ENCODE results near the gene RIC3. TPM values are rescaled to one million over a fixed set of nuclear protein-coding genes. Genes with fewer than 3 reads are reported as not detected.

The RIC3 gene
- total and polyA plus RNA-seq, 2 of the 8 experiments (the other 6 are each of a cell fraction or from before 2014, with no cell fraction given): 6.4 to 15.5 TPM

GRCh38 chr11:8196749-8197148, 27.9 kb upstream of the RIC3 start:
- H3K4me2 ChIP-seq (ENCODE audit: insufficient read depth in 1 of 2, low read depth in 2 of 2, low read length in 2 of 2): no peak overlapping the region
- CTCF ChIA-PET (ENCODE audit: partially characterized antibody): interaction anchor here (1.4 to 13.8 kb wide), 4 partner anchors 15 to 68 kb away, joined by 3 to 342 read pairs (median 38); partner anchors contain the start of gene LMO1
- H3K36me3 ChIP-seq (ENCODE audit: control insufficient read depth in 2 of 4, insufficient read depth in 4 of 4, low read length in 3 of 4): no peaks in the 10 kb centered on the region

More at GRCh38 chr11:8196749-8197148, 27.9 kb upstream of the RIC3 start:
- FAIRE-seq (no peak), DNase-seq (ENCODE audit: low read depth in 1 of 2, low spot score in 2 of 2) (no peak)
- no peak overlapping the region for H2AK5ac ChIP-seq (ENCODE audit: low read depth, low read length)
- H2BK15ac ChIP-seq (ENCODE audit: low read length): no peak overlapping the region
- H2BK12ac ChIP-seq (ENCODE audit: low read depth, low read length): no peak overlapping the region
- H2BK20ac ChIP-seq (ENCODE audit: low read length): no peak overlapping the region
- no peak overlapping the region for H2BK5ac ChIP-seq (ENCODE audit: low read depth, low read length)
- no peaks in the 10 kb centered on the region for H3K79me2 ChIP-seq (ENCODE audit: control insufficient read depth in 1 of 2, insufficient read depth in 2 of 2, low read length in 2 of 2)
- H3K23ac ChIP-seq (ENCODE audit: insufficient read length): no peak overlapping the region
- H2BK120ac ChIP-seq (replicated peaks; ENCODE audit: low read depth, low read length): no peak overlapping the region
- no peak overlapping the region for H4K91ac ChIP-seq (replicated peaks; ENCODE audit: insufficient read length, low read length)
- POLR2A ChIA-PET (ENCODE audit: partially characterized antibody): no interaction called here
- H3K4ac ChIP-seq (replicated peaks; ENCODE audit: insufficient read length, low read depth, low read length): no peak overlapping the region
- H3K27ac ChIP-seq (ENCODE audit: low read depth, low read length): no peak overlapping the region
- no peak overlapping the region for H3K56ac ChIP-seq (replicated peaks; ENCODE audit: insufficient read length, low read depth, low read length)
- H4K20me1 ChIP-seq (replicated peaks in 1 of 2; ENCODE audit: control insufficient read depth in 1 of 2, insufficient read depth in 2 of 2, low read length in 2 of 2): no peaks in the 10 kb centered on the region
- H2AFZ ChIP-seq (ENCODE audit: low read length): no peak overlapping the region
- H3K18ac ChIP-seq (ENCODE audit: extremely low read depth, low read length): no peak overlapping the region
- H3K79me1 ChIP-seq (ENCODE audit: low read depth, low read length): no peaks in the 10 kb centered on the region
- peaks cover 0 to 3% (median 0%) of the 10 kb centered on the region in 4 experiments; a peak in 2 of 7 replicates for H3K4me1 ChIP-seq (replicated peaks in 1 of 4; ENCODE audit: control insufficient read depth in 3 of 4, insufficient read depth in 4 of 4, low read length in 3 of 4)
- no peak overlapping the region for H4K8ac ChIP-seq (ENCODE audit: extremely low read depth, insufficient read depth, low read length)
- no peak overlapping the region for H3K9ac ChIP-seq (replicated peaks in 1 of 4; ENCODE audit: extremely low read depth in 1 of 4, low read depth in 3 of 4, low read length in 3 of 4)
- no peaks in the 10 kb centered on the region for H3K9me3 ChIP-seq (ENCODE audit: insufficient read depth in 2 of 2, low read depth in 1 of 2, low read length in 1 of 2)
- H3K14ac ChIP-seq (ENCODE audit: insufficient read length): no peak overlapping the region
- H3K27me3 ChIP-seq (replicated peaks in 1 of 4; ENCODE audit: control insufficient read depth in 3 of 4, extremely low read depth in 1 of 4, insufficient read depth in 3 of 4, low read length in 3 of 4): peaks cover 0 to 10% (median under 1%) of the 10 kb centered on the region in 4 experiments; a peak in 1 of 7 replicates
- H4K5ac ChIP-seq (ENCODE audit: insufficient read length, low read depth, low read length): no peak overlapping the region
- H3K23me2 ChIP-seq (ENCODE audit: low read depth, low read length): no peaks in the 10 kb centered on the region
- no peak for TF ChIP-seq POLR2A (IDR thresholded peaks at IDR 0.05; ENCODE audit: control extremely low read depth in 1 of 2, low read depth in 2 of 2, low read length in 2 of 2)
- H3K4me3 ChIP-seq (ENCODE audit: extremely low read depth in 1 of 4, insufficient read depth in 2 of 4, low read depth in 3 of 4, low read length in 4 of 4): no peak overlapping the region
